Measurements from ENCODE around the gene CAMK2N1.

CAMK2N1 gene

GRCh38 chr1:20442920-20443625 is 42.9 kb downstream of the CAMK2N1 start:
- DNase-seq: no peak

- DNase-seq: peak in 1 of 2 experiments; percentile 3
Observed at GRCh38 chr1:20440785-20441200, 45.2 kb downstream of the CAMK2N1 start.

GRCh38 chr1:20439282-20439681 is 46.7 kb downstream of the CAMK2N1 start:
- DNase-seq: peak; percentile 12 to 19

GRCh38 chr1:20437640-20438039 is 48.4 kb downstream of the CAMK2N1 start:
- DNase-seq: no peak

GRCh38 chr1:20432891-20433290 is 53.1 kb downstream of the CAMK2N1 start:
- DNase-seq: no peak

All from Kasumi-1 (cell line).